ENCODE measurements around the gene TNP1.

DNA sequence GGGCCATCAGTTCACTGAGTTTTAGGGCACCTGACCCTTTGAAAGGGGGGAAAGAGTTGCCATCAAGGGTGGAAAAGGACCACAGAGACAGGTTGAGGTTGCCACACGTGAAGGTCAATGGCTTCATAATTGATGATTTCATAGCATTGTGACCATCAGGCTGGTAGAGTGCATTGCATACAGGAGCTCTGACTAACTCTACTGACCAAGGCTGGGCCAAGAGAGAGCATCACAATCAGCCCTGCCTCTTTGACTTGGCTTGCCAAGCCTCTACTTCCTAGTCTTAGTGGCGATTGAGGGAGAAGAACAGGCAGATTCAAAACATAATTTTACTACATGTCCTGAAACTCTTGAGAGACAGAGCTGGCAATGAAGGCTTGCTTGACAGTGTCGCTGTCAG, 5.8 kb upstream of the TNP1 start:
- TF ChIP-seq, protein P1, sequence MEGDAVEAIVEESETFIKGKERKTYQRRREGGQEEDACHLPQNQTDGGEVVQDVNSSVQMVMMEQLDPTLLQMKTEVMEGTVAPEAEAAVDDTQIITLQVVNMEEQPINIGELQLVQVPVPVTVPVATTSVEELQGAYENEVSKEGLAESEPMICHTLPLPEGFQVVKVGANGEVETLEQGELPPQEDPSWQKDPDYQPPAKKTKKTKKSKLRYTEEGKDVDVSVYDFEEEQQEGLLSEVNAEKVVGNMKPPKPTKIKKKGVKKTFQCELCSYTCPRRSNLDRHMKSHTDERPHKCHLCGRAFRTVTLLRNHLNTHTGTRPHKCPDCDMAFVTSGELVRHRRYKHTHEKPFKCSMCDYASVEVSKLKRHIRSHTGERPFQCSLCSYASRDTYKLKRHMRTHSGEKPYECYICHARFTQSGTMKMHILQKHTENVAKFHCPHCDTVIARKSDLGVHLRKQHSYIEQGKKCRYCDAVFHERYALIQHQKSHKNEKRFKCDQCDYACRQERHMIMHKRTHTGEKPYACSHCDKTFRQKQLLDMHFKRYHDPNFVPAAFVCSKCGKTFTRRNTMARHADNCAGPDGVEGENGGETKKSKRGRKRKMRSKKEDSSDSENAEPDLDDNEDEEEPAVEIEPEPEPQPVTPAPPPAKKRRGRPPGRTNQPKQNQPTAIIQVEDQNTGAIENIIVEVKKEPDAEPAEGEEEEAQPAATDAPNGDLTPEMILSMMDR (IDR thresholded peaks at IDR 0.05), result no peak
- no peak for TF ChIP-seq POLR2A (IDR thresholded peaks at IDR 0.05)

Measured in ovary (tissue), 3 donors.